ENCODE results near the gene SHC3. TPM values are rescaled to one million over a fixed set of nuclear protein-coding genes. Genes with fewer than 3 reads are reported as not detected.

The SHC3 gene
- total RNA-seq, 4 donors from 2014 or later: 1.1 to 11.4 (median 3.4) TPM

GRCh38 chr9:88998503-88998902 lies 180.1 kb downstream of the SHC3 start:
- Histone ChIP-seq H3K9me3 (no peaks in the 10 kb centered on the region), H3K27ac (peak overlapping the region; percentile 39 to 86 (median 67)), H3K4me3 (no peak overlapping the region), H3K27me3 (no peaks in the 10 kb centered on the region), H3K36me3 (peaks cover 0 to 21% (median 0%) of the 10 kb centered on the region in 3 donors), H3K4me1 (peaks cover 0 to 84% (median 51%) of the 10 kb centered on the region in 4 donors)
- TF ChIP-seq EP300 (IDR thresholded peaks at IDR 0.05) (no peak), CTCF (IDR thresholded peaks at IDR 0.05) (no peak), POLR2A (IDR thresholded peaks at IDR 0.05) (no peak)
- no peak for DNase-seq (ENCODE audit: low spot score in 2 of 2)
- WGBS, 2 donors: 13 to 20% methylated on average over 2 of the region's 2 CpGs

- Histone ChIP-seq H3K27ac (peak overlapping the region in 2 of 4 donors; percentile 83 to 86), H3K9me3 (no peaks in the 10 kb centered on the region), H3K4me1 (peaks cover 0 to 93% (median 55%) of the 10 kb centered on the region in 4 donors), H3K4me3 (no peak overlapping the region), H3K36me3 (peaks cover 0 to 12% (median 0%) of the 10 kb centered on the region in 3 donors), H3K27me3 (no peaks in the 10 kb centered on the region)
- TF ChIP-seq POLR2A (IDR thresholded peaks at IDR 0.05): no peak
- no peak for TF ChIP-seq CTCF (IDR thresholded peaks at IDR 0.05)
- TF ChIP-seq EP300 (IDR thresholded peaks at IDR 0.05): no peak
- WGBS, 2 donors: 59 to 70% methylated on average over 8 of the region's 8 CpGs
- DNase-seq (ENCODE audit: low spot score in 2 of 2): no peak
Observed at GRCh38 chr9:88997646-88998045, 181.0 kb downstream of the SHC3 start.

GRCh38 chr9:88996921-88997235 lies 181.7 kb downstream of the SHC3 start:
- WGBS, 2 donors: 49 to 61% methylated on average over 4 of the region's 4 CpGs
- Histone ChIP-seq H3K9me3 (no peaks in the 10 kb centered on the region), H3K4me1 (peaks cover 0 to 100% (median 58%) of the 10 kb centered on the region in 4 donors), H3K36me3 (peaks cover 0 to 4% (median 0%) of the 10 kb centered on the region in 3 donors), H3K27ac (no peak overlapping the region), H3K4me3 (no peak overlapping the region), H3K27me3 (no peaks in the 10 kb centered on the region)
- TF ChIP-seq EP300 (IDR thresholded peaks at IDR 0.05): no peak
- no peak for TF ChIP-seq CTCF (IDR thresholded peaks at IDR 0.05)
- no peak for TF ChIP-seq POLR2A (IDR thresholded peaks at IDR 0.05)
- DNase-seq (ENCODE audit: low spot score in 2 of 2): no peak

- Histone ChIP-seq H3K27me3 (no peaks in the 10 kb centered on the region), H3K4me3 (no peak overlapping the region), H3K4me1 (peaks cover 0 to 100% (median 62%) of the 10 kb centered on the region in 4 donors), H3K27ac (no peak overlapping the region), H3K36me3 (no peaks in the 10 kb centered on the region), H3K9me3 (no peaks in the 10 kb centered on the region)
- TF ChIP-seq POLR2A (IDR thresholded peaks at IDR 0.05) (no peak), CTCF (IDR thresholded peaks at IDR 0.05) (no peak), EP300 (IDR thresholded peaks at IDR 0.05) (no peak)
- WGBS, 2 donors: 83 to 86% methylated on average over 13 to 14 of the region's 14 CpGs
- DNase-seq (ENCODE audit: low spot score in 2 of 2): no peak
Observed at GRCh38 chr9:88996046-88996920, 182.3 kb downstream of the SHC3 start.

- TF ChIP-seq CTCF (IDR thresholded peaks at IDR 0.05) (no peak), POLR2A (IDR thresholded peaks at IDR 0.05) (no peak), EP300 (IDR thresholded peaks at IDR 0.05) (no peak)
- H3K4me3 ChIP-seq: no peak overlapping the region
- WGBS, 2 donors: 77 to 84% methylated on average over 6 of the region's 6 CpGs
- H3K9me3 ChIP-seq: no peaks in the 10 kb centered on the region
- DNase-seq (ENCODE audit: low spot score in 2 of 2): no peak
- no peaks in the 10 kb centered on the region for H3K36me3 ChIP-seq
- peaks cover 0 to 100% (median 59%) of the 10 kb centered on the region in 4 donors for H3K4me1 ChIP-seq
- H3K27me3 ChIP-seq: no peaks in the 10 kb centered on the region
- no peak overlapping the region for H3K27ac ChIP-seq
Observed at GRCh38 chr9:88995627-88996026, 183.0 kb downstream of the SHC3 start.
